GM19324 (cell line): Measurements from ENCODE around the gene CYS1.
A peak's percentile ranks its signal among the peaks of the same experiment; 100 is the strongest.

Experiments used
- ATAC-seq: cut with Tn5 transposase; IDR thresholded peaks from one replicate; pipeline ENCODE4 v1.9.1; 2021; ENCODE audit warnings: mild to moderate bottlenecking, moderate library complexity; ENCODE audit not compliant: unreplicated experiment, low FRiP score

Gene CYS1

GRCh38 chr2:10073706-10074105, 6.5 kb downstream of the CYS1 start:
- no peak for ATAC-seq

GRCh38 chr2:10072656-10073480, 7.3 kb downstream of the CYS1 start:
- peak; percentile 55 for ATAC-seq

- no peak for ATAC-seq
Observed at GRCh38 chr2:10071595-10071994, 8.6 kb downstream of the CYS1 start.

- no peak for ATAC-seq
Observed at GRCh38 chr2:10071176-10071575, 9.0 kb downstream of the CYS1 start.

GRCh38 chr2:10067881-10068280, 12.3 kb downstream of the CYS1 start:
- no peak for ATAC-seq

GRCh38 chr2:10067330-10067729, 12.9 kb downstream of the CYS1 start:
- no peak for ATAC-seq

GRCh38 chr2:10065773-10066055, 14.5 kb downstream of the CYS1 start:
- ATAC-seq, result no peak

GRCh38 chr2:10064932-10065772, 15.1 kb downstream of the CYS1 start:
- no peak for ATAC-seq

- ATAC-seq, result no peak
Observed at GRCh38 chr2:10063566-10063965, 16.6 kb downstream of the CYS1 start.

GRCh38 chr2:10062931-10063365, 17.3 kb downstream of the CYS1 start:
- ATAC-seq, result no peak

GRCh38 chr2:10061221-10061925, 18.8 kb downstream of the CYS1 start:
- no peak for ATAC-seq

- no peak for ATAC-seq
Observed at GRCh38 chr2:10059552-10060335, 20.5 kb downstream of the CYS1 start.

- no peak for ATAC-seq
Observed at GRCh38 chr2:10059016-10059351, 21.2 kb downstream of the CYS1 start.

- no peak for ATAC-seq
Observed at GRCh38 chr2:10058251-10059015, 21.8 kb downstream of the CYS1 start.

GRCh38 chr2:10057231-10058107, 22.7 kb downstream of the CYS1 start:
- no peak for ATAC-seq

- ATAC-seq, result no peak
Observed at GRCh38 chr2:10056439-10056838, 23.8 kb downstream of the CYS1 start.

- ATAC-seq, result no peak
Observed at GRCh38 chr2:10054976-10055375, 25.2 kb downstream of the CYS1 start.

GRCh38 chr2:10054424-10054823, 25.8 kb downstream of the CYS1 start:
- ATAC-seq, result no peak

GRCh38 chr2:10053351-10053750, 26.9 kb downstream of the CYS1 start:
- no peak for ATAC-seq
